NAMALWA (cell line): ENCODE measurements around the gene CTTNBP2NL.
"Not testable (repeated sequence)": the region's sequence is repeated elsewhere in the genome, so short reads cannot be mapped to it uniquely, and the experiment has no call there.

ENCODE experiments used
- DNase-seq: peaks from one replicate; pipeline ENCODE4 v3.0.0-alpha.2; 2015; ENCODE audit warnings: low spot score

The CTTNBP2NL gene

GRCh38 chr1:112386731-112387346 is 9.2 kb upstream of the CTTNBP2NL start:
- DNase-seq = no peak

- no peak for DNase-seq
These were observed 8.2 kb upstream of the CTTNBP2NL start for GRCh38 chr1:112387807-112388206.

- no peak for DNase-seq
These were observed 7.6 kb upstream of the CTTNBP2NL start for GRCh38 chr1:112388436-112388835.

GRCh38 chr1:112389689-112390088 is 6.3 kb upstream of the CTTNBP2NL start:
- DNase-seq = no peak

- DNase-seq = not testable (repeated sequence)
These were observed 5.7 kb upstream of the CTTNBP2NL start for GRCh38 chr1:112390335-112390734.

GRCh38 chr1:112390775-112391602 is 5.0 kb upstream of the CTTNBP2NL start:
- peak; percentile 90 for DNase-seq

GRCh38 chr1:112391603-112391940 is 4.4 kb upstream of the CTTNBP2NL start:
- DNase-seq = no peak

GRCh38 chr1:112393631-112393974 is 2.4 kb upstream of the CTTNBP2NL start:
- no peak for DNase-seq

- no peak for DNase-seq
These were observed 1.3 kb upstream of the CTTNBP2NL start for GRCh38 chr1:112394743-112395062.

- DNase-seq = peak; percentile 8
These were observed 676 bp upstream of the CTTNBP2NL start for GRCh38 chr1:112395256-112395820.

GRCh38 chr1:112396653-112397471 is 848 bp downstream of the CTTNBP2NL start:
- peak; percentile 10 for DNase-seq

GRCh38 chr1:112397841-112398240 is 1.8 kb downstream of the CTTNBP2NL start:
- no peak for DNase-seq

GRCh38 chr1:112399456-112399855 is 3.4 kb downstream of the CTTNBP2NL start:
- DNase-seq = peak; percentile 24

GRCh38 chr1:112400706-112401105 is 4.7 kb downstream of the CTTNBP2NL start:
- DNase-seq = not testable (repeated sequence)

- DNase-seq = no peak
These were observed 6.9 kb downstream of the CTTNBP2NL start for GRCh38 chr1:112402682-112403643.

- no peak for DNase-seq
These were observed 10.8 kb downstream of the CTTNBP2NL start for GRCh38 chr1:112406771-112407170.

GRCh38 chr1:112409414-112409813 is 13.4 kb downstream of the CTTNBP2NL start:
- no peak for DNase-seq

GRCh38 chr1:112410673-112411072 is 14.7 kb downstream of the CTTNBP2NL start:
- no peak for DNase-seq

GRCh38 chr1:112417271-112417670 is 21.3 kb downstream of the CTTNBP2NL start:
- no peak for DNase-seq

- no peak for DNase-seq
These were observed 22.3 kb downstream of the CTTNBP2NL start for GRCh38 chr1:112418099-112418892.

GRCh38 chr1:112423207-112423606 is 27.2 kb downstream of the CTTNBP2NL start:
- DNase-seq = no peak
